DOHH2 (cell line): Measurements from ENCODE around the gene GDI1.
A peak's percentile ranks its signal among the peaks of the same experiment; 100 is the strongest.

Source experiments
- H3F3A ChIP-seq: fragments of 200-600 bp; sonication (generic), shearing (Covaris generic); 2 replicates; pipeline ENCODE4 v1.6.0; 2016; ENCODE audit warnings: antibody characterized with exemption, mild to moderate bottlenecking; ENCODE audit not compliant: control insufficient read depth, insufficient read depth
- H3K27ac ChIP-seq: fragments of 200-600 bp; sonication (generic); 2 replicates; pipeline ENCODE4 v1.5.1; 2014; ENCODE audit warnings: low read depth, mild to moderate bottlenecking, low read length, moderate library complexity
- H3K27me3 ChIP-seq: fragments of 200-600 bp; sonication (generic); 2 replicates; pipeline ENCODE4 v1.6.1; 2014; ENCODE audit warnings: mild to moderate bottlenecking, low read length, mixed read lengths; ENCODE audit not compliant: control insufficient read depth
- H3K36me3 ChIP-seq: fragments of 200-600 bp; sonication (generic); 2 replicates; pipeline ENCODE4 v1.6.1; 2014; ENCODE audit warnings: mild to moderate bottlenecking, low read length, moderate library complexity, mixed read lengths; ENCODE audit not compliant: control insufficient read depth
- H3K4me1 ChIP-seq: fragments of 200-600 bp; sonication (generic); 2 replicates; pipeline ENCODE4 v1.6.1; 2014; ENCODE audit warnings: mild to moderate bottlenecking, low read length, mixed read lengths; ENCODE audit not compliant: control insufficient read depth
- H3K4me2 ChIP-seq: fragments of 200-600 bp; sonication (generic); 2 replicates; pipeline ENCODE4 v1.6.0; 2014; ENCODE audit warnings: mild to moderate bottlenecking, low read length, moderate library complexity
- H3K4me3 ChIP-seq: fragments of 200-600 bp; sonication (generic); 2 replicates; pipeline ENCODE4 v1.5.1; 2014; ENCODE audit warnings: mild to moderate bottlenecking, low read length, mixed read lengths
- H3K79me2 ChIP-seq: fragments of 200-600 bp; sonication (generic); 2 replicates; pipeline ENCODE4 v1.6.1; 2014; ENCODE audit warnings: mild to moderate bottlenecking, low read length, mixed read lengths; ENCODE audit not compliant: control insufficient read depth
- H3K9me2 ChIP-seq: fragments of 200-600 bp; sonication (generic); replicated peaks from 2 replicates; pipeline ENCODE4 v1.6.1; 2014; ENCODE audit warnings: mild to moderate bottlenecking, low read length, mixed read lengths; ENCODE audit not compliant: control insufficient read depth
- H3K9me3 ChIP-seq: fragments of 200-600 bp; sonication (generic); 2 replicates; pipeline ENCODE4 v1.6.1; 2014; ENCODE audit warnings: antibody characterized with exemption, low read length, mixed read lengths; ENCODE audit not compliant: control insufficient read depth, insufficient read depth
- H4K20me1 ChIP-seq: fragments of 200-600 bp; sonication (generic); 2 replicates; pipeline ENCODE4 v1.6.0; 2014; ENCODE audit warnings: low read depth, mild to moderate bottlenecking, antibody characterized with exemption, low read length, moderate library complexity; ENCODE audit not compliant: control insufficient read depth, insufficient read depth
- EZH2phosphoT487 ChIP-seq: fragments of 200-600 bp; sonication (generic); IDR thresholded peaks from 2 replicates; pipeline ENCODE4 v1.6.1; 2017; ENCODE audit warnings: borderline replicate concordance, mild to moderate bottlenecking, antibody characterized with exemption, low read length, moderate library complexity, mixed read lengths
- TF ChIP-seq, protein P1 (sequence below): fragments of 200-600 bp; sonication (generic); IDR thresholded peaks from one replicate; pipeline ENCODE4 v1.5.1; 2014; ENCODE audit warnings: antibody characterized with exemption, mild to moderate bottlenecking, low read depth, low read length; ENCODE audit not compliant: poor library complexity, severe bottlenecking

GDI1 gene

DNA sequence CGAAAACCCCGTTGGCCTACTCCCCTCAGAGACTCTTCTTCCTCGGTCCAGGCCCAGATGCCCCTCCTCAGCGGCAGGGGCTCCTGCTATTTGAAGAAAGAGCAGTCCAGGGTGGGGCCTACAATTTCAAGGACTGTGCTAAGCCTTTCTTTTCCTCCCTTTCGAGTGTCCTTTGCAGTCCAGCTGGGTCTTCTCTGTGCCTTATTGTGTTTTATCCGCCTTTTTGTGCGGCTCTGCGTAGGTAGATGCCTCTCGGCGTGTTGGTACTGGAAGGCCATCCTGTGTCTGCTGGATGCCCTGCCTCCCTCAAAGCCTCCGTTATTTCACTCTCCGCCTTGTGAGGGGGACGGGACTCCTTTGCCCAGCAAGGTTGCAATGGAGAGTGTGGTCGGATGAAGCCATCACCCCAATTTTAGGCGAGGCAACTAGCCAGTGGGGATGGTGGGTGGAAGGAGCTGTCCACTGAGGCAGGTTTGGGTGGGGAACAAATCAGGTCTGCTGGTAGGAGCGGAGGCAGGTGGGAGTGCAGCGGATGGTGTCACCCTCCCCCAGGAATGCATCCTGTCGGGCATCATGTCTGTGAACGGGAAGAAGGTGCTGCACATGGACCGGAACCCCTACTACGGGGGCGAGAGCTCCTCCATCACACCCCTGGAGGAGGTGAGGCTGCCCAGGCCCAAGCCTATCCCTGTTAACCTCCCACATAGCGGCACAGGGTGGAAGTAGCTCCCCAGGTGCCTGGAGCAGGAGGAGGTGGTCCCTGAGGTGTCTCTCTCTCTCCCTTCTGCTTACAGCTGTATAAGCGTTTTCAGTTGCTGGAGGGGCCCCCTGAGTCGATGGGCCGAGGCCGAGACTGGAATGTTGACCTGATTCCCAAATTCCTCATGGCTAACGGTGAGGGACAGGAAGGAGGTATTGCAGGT lies 1.3 kb downstream of the GDI1 start:
- Histone ChIP-seq H3K9me2 (no peaks in the 10 kb centered on the region), H3K4me1 (peaks cover 13% of the 10 kb centered on the region), H3K79me2 (peaks cover 23% of the 10 kb centered on the region), H3F3A (peaks cover under 1% of the 10 kb centered on the region; the same call in 1 of the 2 replicates), H3K27me3 (no peaks in the 10 kb centered on the region), H3K4me2 (peak overlapping the region; percentile 83), H3K36me3 (peaks cover 14% of the 10 kb centered on the region), H3K9me3 (no peaks in the 10 kb centered on the region), H3K27ac (no peak overlapping the region), H3K4me3 (peak overlapping the region; percentile 80), H4K20me1 (no peaks in the 10 kb centered on the region)
- TF ChIP-seq, protein P1, sequence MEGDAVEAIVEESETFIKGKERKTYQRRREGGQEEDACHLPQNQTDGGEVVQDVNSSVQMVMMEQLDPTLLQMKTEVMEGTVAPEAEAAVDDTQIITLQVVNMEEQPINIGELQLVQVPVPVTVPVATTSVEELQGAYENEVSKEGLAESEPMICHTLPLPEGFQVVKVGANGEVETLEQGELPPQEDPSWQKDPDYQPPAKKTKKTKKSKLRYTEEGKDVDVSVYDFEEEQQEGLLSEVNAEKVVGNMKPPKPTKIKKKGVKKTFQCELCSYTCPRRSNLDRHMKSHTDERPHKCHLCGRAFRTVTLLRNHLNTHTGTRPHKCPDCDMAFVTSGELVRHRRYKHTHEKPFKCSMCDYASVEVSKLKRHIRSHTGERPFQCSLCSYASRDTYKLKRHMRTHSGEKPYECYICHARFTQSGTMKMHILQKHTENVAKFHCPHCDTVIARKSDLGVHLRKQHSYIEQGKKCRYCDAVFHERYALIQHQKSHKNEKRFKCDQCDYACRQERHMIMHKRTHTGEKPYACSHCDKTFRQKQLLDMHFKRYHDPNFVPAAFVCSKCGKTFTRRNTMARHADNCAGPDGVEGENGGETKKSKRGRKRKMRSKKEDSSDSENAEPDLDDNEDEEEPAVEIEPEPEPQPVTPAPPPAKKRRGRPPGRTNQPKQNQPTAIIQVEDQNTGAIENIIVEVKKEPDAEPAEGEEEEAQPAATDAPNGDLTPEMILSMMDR: no peak
- TF ChIP-seq EZH2phosphoT487: no peak

DNA sequence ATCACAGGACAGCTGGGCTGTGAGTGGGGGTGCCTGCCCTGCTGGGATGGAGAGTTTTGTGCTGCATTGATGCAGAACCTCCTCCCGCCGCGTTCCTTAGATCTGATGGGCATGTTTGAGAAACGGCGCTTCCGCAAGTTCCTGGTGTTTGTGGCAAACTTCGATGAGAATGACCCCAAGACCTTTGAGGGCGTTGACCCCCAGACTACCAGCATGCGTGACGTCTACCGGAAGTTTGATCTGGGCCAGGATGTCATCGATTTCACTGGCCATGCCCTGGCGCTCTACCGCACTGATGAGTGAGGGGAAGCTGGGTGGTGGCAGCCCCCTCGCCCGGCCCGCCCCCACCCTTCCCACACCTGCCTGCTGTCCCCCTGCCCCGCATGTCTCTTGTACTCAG lies 2.9 kb downstream of the GDI1 start:
- Histone ChIP-seq H4K20me1 (no peaks in the 10 kb centered on the region), H3K9me3 (no peaks in the 10 kb centered on the region), H3K79me2 (peaks cover 23% of the 10 kb centered on the region), H3K4me3 (no peak overlapping the region), H3K27ac (no peak overlapping the region), H3K4me1 (peaks cover 22% of the 10 kb centered on the region), H3F3A (peaks cover 2% of the 10 kb centered on the region; the same call in 1 of the 2 replicates), H3K4me2 (no peak overlapping the region), H3K36me3 (peaks cover 14% of the 10 kb centered on the region), H3K9me2 (no peaks in the 10 kb centered on the region), H3K27me3 (no peaks in the 10 kb centered on the region)
- TF ChIP-seq, protein P1: no peak
- TF ChIP-seq EZH2phosphoT487: no peak

DNA sequence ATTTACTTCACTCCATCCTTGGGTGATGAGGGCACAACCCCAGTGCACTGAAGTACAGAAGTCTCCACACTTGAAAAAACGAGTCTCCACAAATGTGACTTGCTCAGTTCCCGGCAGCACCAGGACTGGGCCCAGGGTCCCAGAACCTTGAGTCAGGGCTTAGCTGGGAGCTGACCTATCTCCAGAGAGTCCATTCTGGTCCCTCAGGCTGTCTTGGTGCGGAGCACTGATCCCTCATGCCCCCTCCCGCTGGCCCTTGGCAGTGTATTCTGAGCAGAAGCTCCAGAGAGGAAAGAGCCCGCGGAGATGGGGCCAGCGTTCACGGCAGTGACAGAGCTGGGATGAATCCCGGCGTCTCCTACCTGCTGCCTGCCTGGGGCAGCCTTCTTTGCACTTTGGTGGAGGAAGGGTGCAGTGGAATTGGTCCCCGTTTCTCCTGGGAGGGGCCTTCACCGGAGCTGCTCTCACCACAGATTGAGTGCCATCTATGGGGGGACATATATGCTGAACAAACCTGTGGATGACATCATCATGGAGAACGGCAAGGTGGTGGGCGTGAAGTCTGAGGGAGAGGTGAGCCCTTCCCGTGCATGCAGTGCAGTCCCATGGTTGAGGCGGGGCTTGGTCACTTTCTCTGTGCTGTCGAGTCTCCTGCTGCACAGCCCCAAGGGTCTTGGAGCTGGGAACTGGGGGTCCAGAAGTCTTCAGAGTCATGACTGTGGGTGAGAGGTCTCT lies 3.8 kb downstream of the GDI1 start:
- H4K20me1 ChIP-seq: no peaks in the 10 kb centered on the region
- peaks cover 26% of the 10 kb centered on the region for H3K4me1 ChIP-seq
- peaks cover 23% of the 10 kb centered on the region for H3K79me2 ChIP-seq
- no peaks in the 10 kb centered on the region for H3K27me3 ChIP-seq
- H3K9me2 ChIP-seq: no peaks in the 10 kb centered on the region
- TF ChIP-seq EZH2phosphoT487: no peak
- TF ChIP-seq, protein P1: no peak
- H3K27ac ChIP-seq: no peak overlapping the region
- H3K36me3 ChIP-seq: peaks cover 14% of the 10 kb centered on the region
- H3F3A ChIP-seq: peaks cover 2% of the 10 kb centered on the region; the same call in 1 of the 2 replicates
- H3K9me3 ChIP-seq: no peaks in the 10 kb centered on the region
- no peak overlapping the region for H3K4me3 ChIP-seq
- H3K4me2 ChIP-seq: no peak overlapping the region
